ENCODE results near the gene CACNA2D1. TPM values are rescaled to one million over a fixed set of nuclear protein-coding genes. Genes with fewer than 3 reads are reported as not detected.

Gene CACNA2D1
- total RNA-seq, 1 donor from 2014 or later = 1.5 TPM

- Histone ChIP-seq H3K9me3 (ENCODE audit: low read depth) (no peaks in the 10 kb centered on the region), H3K4me3 (no peak overlapping the region), H3K27me3 (no peaks in the 10 kb centered on the region), H3K4me2 (no peak overlapping the region), H2AFZ (replicated peaks) (no peak overlapping the region), H3K9ac (no peak overlapping the region), H3K79me2 (ENCODE audit: low read depth) (no peaks in the 10 kb centered on the region), H4K20me1 (ENCODE audit: low read depth) (no peaks in the 10 kb centered on the region), H3K36me3 (no peaks in the 10 kb centered on the region), H3F3A (ENCODE audit: low read depth) (no peaks in the 10 kb centered on the region), H3K4me1 (no peaks in the 10 kb centered on the region), H3K27ac (no peak overlapping the region)
- DNase-seq (ENCODE audit: low spot score) = no peak
- peaks cover 4% of the 10 kb centered on the region for H3K36me3 Mint-ChIP-seq
- H3K27ac Mint-ChIP-seq = no peak overlapping the region
- H3K9me3 Mint-ChIP-seq = no peaks in the 10 kb centered on the region
- peaks cover 10% of the 10 kb centered on the region for H3K4me1 Mint-ChIP-seq
- TF ChIP-seq EZH2 (IDR thresholded peaks at IDR 0.05) (no peak), CTCF (IDR thresholded peaks at IDR 0.05) (no peak), EZH2phosphoT487 (IDR thresholded peaks at IDR 0.05) (no peak)
- no peaks in the 10 kb centered on the region for H3K27me3 Mint-ChIP-seq (ENCODE audit: insufficient read depth, low read depth)
- no peak overlapping the region for H3K4me3 Mint-ChIP-seq
Observed at GRCh38 chr7:82345886-82346285, 97.7 kb downstream of the CACNA2D1 start.

DNA sequence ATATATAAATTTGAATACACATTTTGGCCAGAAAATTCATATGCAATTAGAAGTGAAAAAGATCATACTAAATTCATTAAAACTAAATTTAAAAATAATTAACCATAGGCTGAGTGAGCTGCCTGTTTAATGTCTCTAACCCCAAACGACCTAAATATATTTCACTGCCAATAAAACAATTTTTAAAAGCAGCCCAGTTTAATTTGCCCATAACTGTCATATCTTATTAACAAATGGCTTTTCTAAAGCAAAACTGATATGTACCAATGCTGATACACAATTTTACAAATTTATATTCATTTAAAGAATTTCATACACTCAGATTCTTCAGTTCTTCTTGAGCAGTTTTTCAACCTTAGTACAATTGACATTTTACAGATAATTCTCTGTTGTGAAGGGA is 99.9 kb downstream of the CACNA2D1 start:
- H3K9me3 Mint-ChIP-seq = no peaks in the 10 kb centered on the region
- H3K27me3 Mint-ChIP-seq (ENCODE audit: insufficient read depth, low read depth) = peaks cover under 1% of the 10 kb centered on the region
- Histone ChIP-seq H3K27me3 (no peaks in the 10 kb centered on the region), H3K9ac (no peak overlapping the region), H3K79me2 (ENCODE audit: low read depth) (no peaks in the 10 kb centered on the region), H3K4me2 (no peak overlapping the region), H2AFZ (replicated peaks) (no peak overlapping the region), H3K9me3 (ENCODE audit: low read depth) (no peaks in the 10 kb centered on the region), H3K36me3 (no peaks in the 10 kb centered on the region), H3K4me3 (no peak overlapping the region), H3K4me1 (no peaks in the 10 kb centered on the region), H3K27ac (no peak overlapping the region), H3F3A (ENCODE audit: low read depth) (no peaks in the 10 kb centered on the region), H4K20me1 (ENCODE audit: low read depth) (no peaks in the 10 kb centered on the region)
- H3K36me3 Mint-ChIP-seq = peaks cover 6% of the 10 kb centered on the region
- H3K27ac Mint-ChIP-seq = no peak overlapping the region
- H3K4me3 Mint-ChIP-seq = no peak overlapping the region
- peaks cover 12% of the 10 kb centered on the region for H3K4me1 Mint-ChIP-seq
- no peak for TF ChIP-seq CTCF (IDR thresholded peaks at IDR 0.05)
- TF ChIP-seq EZH2phosphoT487 (IDR thresholded peaks at IDR 0.05) = no peak
- no peak for TF ChIP-seq EZH2 (IDR thresholded peaks at IDR 0.05)
- DNase-seq (ENCODE audit: low spot score) = no peak

GRCh38 chr7:82339958-82340357 is 103.6 kb downstream of the CACNA2D1 start:
- Histone ChIP-seq H3K36me3 (no peaks in the 10 kb centered on the region), H3K4me1 (peaks cover 11% of the 10 kb centered on the region), H2AFZ (replicated peaks) (no peak overlapping the region), H3K4me2 (no peak overlapping the region), H3K9me3 (ENCODE audit: low read depth) (no peaks in the 10 kb centered on the region), H3K79me2 (ENCODE audit: low read depth) (no peaks in the 10 kb centered on the region), H3K27ac (no peak overlapping the region), H4K20me1 (ENCODE audit: low read depth) (no peaks in the 10 kb centered on the region), H3F3A (ENCODE audit: low read depth) (no peaks in the 10 kb centered on the region), H3K27me3 (no peaks in the 10 kb centered on the region), H3K9ac (no peak overlapping the region), H3K4me3 (no peak overlapping the region)
- H3K36me3 Mint-ChIP-seq = peaks cover 6% of the 10 kb centered on the region
- H3K27ac Mint-ChIP-seq = no peak overlapping the region
- TF ChIP-seq EZH2 (IDR thresholded peaks at IDR 0.05) = no peak
- TF ChIP-seq CTCF (IDR thresholded peaks at IDR 0.05) = no peak
- peaks cover 18% of the 10 kb centered on the region for H3K4me1 Mint-ChIP-seq
- H3K4me3 Mint-ChIP-seq = no peak overlapping the region
- peaks cover 3% of the 10 kb centered on the region for H3K27me3 Mint-ChIP-seq (ENCODE audit: insufficient read depth, low read depth)
- no peak for DNase-seq (ENCODE audit: low spot score)
- H3K9me3 Mint-ChIP-seq = no peaks in the 10 kb centered on the region

All from neural progenitor cell (in vitro differentiated cells).